PFSK-1 (cell line): ENCODE measurements around the gene BCAR3.

ENCODE experiments used
- FOXP2 ChIP-seq: optimal IDR thresholded peaks from 2 replicates; pipeline ENCODE3; 2011; ENCODE audit warnings: borderline replicate concordance, control low read depth, inconsistent platforms; ENCODE audit not compliant: insufficient read depth; ENCODE audit errors: extremely low read length, extremely low read depth
- SIN3A ChIP-seq: IDR thresholded peaks from 2 replicates; pipeline ENCODE4 v1.6.1; 2012; ENCODE audit warnings: mild to moderate bottlenecking, low read length, moderate library complexity, borderline replicate concordance; ENCODE audit not compliant: insufficient read depth
- TAF1 ChIP-seq: IDR thresholded peaks from 2 replicates; pipeline ENCODE4 v1.6.1; 2012; ENCODE audit warnings: low read length, control low read depth, borderline replicate concordance; ENCODE audit not compliant: insufficient read depth
- TF ChIP-seq, protein P1 (sequence below), 2 experiments: IDR thresholded peaks; 2 replicates each; pipeline versions ENCODE4 v1.6.1 to v1.8.0; 2011 to 2012; ENCODE audit warnings: low read depth in 2 of 2, low read length in 2 of 2, control low read depth in 1 of 2, inconsistent platforms in 1 of 2, mild to moderate bottlenecking in 1 of 2, moderate library complexity in 1 of 2; ENCODE audit not compliant: insufficient read depth in 1 of 2

DNA sequence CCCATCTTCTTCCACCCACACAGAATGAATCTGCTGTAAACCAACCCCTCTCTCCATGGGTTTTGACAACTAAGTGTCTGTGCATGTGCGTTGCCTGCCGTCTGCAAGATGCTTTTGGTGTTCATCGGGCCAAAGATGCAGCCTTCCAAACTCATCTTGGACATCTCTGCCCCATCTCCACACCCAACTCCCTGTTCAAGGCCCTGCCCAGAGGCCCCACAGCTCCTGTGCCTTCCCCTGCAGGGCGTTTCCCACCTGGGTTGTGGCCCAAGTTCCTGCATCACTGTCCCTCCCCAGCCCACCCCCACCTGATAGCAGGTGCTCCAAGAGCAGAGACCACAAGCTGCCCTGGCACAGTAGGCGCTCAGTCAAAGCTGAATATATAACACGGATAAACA, 103.2 kb downstream of the BCAR3 start:
- TF ChIP-seq, protein P1, sequence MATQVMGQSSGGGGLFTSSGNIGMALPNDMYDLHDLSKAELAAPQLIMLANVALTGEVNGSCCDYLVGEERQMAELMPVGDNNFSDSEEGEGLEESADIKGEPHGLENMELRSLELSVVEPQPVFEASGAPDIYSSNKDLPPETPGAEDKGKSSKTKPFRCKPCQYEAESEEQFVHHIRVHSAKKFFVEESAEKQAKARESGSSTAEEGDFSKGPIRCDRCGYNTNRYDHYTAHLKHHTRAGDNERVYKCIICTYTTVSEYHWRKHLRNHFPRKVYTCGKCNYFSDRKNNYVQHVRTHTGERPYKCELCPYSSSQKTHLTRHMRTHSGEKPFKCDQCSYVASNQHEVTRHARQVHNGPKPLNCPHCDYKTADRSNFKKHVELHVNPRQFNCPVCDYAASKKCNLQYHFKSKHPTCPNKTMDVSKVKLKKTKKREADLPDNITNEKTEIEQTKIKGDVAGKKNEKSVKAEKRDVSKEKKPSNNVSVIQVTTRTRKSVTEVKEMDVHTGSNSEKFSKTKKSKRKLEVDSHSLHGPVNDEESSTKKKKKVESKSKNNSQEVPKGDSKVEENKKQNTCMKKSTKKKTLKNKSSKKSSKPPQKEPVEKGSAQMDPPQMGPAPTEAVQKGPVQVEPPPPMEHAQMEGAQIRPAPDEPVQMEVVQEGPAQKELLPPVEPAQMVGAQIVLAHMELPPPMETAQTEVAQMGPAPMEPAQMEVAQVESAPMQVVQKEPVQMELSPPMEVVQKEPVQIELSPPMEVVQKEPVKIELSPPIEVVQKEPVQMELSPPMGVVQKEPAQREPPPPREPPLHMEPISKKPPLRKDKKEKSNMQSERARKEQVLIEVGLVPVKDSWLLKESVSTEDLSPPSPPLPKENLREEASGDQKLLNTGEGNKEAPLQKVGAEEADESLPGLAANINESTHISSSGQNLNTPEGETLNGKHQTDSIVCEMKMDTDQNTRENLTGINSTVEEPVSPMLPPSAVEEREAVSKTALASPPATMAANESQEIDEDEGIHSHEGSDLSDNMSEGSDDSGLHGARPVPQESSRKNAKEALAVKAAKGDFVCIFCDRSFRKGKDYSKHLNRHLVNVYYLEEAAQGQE (IDR thresholded peaks at IDR 0.05; ENCODE audit: insufficient read depth in 1 of 2, low read depth in 2 of 2, low read length in 2 of 2) = no peak
- TF ChIP-seq FOXP2 = no peak
- TF ChIP-seq TAF1 = no peak
- no peak for TF ChIP-seq SIN3A
